ENCODE results near the gene DTWD2.
A peak's percentile ranks its signal among the peaks of the same experiment; 100 is the strongest.
"Not testable (repeated sequence)": the region's sequence is repeated elsewhere in the genome, so short reads cannot be mapped to it uniquely, and the experiment has no call there.

DTWD2 gene

DNA sequence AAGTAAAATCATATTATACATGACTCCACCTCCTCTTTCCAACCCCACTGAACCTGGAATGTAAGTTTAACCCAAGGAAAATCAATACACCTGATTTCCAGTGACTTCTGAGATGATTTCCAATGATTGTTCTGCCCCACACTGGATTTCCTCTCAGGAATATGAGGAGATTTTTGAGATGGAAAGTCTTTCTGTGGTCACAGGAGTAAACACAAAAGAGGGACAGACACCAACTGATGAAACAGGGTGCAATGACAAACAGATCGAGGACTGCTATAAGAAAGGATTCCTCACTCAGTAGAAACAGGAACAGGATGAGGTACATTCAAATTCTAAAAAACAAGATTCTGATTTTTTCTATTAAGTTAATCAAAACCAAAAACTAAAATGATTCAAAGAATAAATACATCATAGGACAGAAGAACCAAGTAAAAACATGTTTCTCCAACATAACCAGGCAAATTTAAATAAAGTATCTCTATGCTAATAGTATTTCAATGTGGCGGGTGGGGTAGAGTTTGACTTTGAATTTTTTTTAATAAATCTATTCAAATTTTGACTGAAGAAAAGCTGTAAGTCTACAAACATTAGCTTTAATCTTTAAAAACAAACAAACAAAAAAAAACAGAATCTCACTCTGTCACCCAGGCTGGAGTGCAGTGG lies 42.1 kb downstream of the DTWD2 start:
- no peak for DNase-seq

GRCh38 chr5:118937393-118938061 lies 50.8 kb downstream of the DTWD2 start:
- DNase-seq: no peak

DNA sequence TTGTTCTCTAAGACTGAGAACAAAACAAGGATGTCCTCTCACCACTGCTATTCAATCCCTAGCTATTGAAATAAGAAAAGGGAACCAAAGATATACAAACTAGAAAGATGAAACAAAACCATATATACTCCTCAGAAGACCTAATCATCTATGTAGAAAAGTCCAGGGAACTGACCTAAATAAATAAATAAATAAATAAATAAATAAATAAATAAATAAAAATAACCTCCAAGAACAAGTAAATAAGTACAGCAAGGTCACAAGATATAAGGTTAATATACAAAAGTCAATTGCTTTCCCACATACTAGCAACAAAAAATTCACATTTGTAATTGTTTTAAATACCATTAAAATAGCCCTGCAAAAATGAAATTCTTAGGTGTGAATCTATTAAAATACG lies 54.6 kb downstream of the DTWD2 start:
- DNase-seq: no peak

- no peak for DNase-seq
These were observed 56.8 kb downstream of the DTWD2 start for GRCh38 chr5:118931564-118931963.

DNA sequence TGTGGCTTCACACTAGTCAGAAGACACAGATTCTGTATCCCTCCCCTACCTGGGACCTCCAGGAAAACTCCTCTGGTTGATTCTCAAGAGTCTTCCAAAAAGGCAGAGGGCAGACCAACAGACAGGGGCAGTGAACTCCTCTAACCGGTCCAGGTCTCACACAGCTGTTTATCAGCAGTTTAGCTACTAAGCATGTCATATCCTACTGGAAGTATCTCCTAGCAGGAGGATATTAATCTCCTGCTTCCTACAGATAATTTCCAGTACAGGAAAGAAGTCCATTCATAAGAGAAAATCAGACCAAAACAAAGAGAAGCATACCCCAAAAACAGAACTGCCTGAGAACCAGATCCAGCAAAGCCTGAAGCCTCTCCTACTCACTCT lies 64.3 kb downstream of the DTWD2 start:
- DNase-seq: no peak

- no peak for DNase-seq
These were observed 64.9 kb downstream of the DTWD2 start for GRCh38 chr5:118923295-118924005.

DNA sequence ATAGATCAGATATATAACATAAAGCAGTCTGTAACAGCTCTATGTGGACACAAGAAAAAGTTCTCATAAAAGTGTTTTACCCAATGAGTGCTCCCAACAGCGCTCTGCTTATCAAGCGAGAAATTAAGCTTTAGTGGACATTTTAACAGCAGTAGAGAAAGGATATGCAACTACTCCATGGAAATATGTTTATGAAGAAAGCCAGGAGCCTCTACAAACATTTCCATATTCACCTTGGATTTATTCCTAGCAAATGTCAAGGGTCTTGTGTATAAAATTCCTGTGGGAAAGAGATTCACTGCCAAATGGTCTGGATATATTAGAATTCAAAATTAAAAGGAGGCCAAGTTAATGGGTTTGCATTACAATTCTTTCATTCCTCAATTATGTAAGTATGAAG lies 66.5 kb downstream of the DTWD2 start:
- no peak for DNase-seq

GRCh38 chr5:118919016-118919415 lies 69.3 kb downstream of the DTWD2 start:
- DNase-seq: no peak

DNA sequence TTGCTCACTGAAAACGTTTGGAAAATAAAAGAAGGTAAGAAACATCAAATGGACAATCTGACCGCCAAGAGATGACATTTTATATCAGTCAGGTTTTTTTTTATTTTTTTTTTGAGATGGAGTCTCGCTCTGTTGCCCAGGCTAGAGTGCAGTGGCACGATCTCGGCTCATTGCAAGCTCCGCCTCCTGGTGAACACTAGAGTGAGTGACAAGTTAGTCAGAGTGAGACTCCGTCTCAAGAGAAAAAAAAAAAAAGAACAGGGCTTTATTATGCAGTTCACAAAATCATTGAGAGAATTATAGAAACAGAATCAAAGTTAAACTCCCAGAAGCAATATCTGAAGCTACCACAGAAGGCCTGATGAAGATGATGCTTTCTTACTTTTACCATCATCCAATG lies 70.1 kb downstream of the DTWD2 start:
- DNase-seq: no peak

- not testable (repeated sequence) for DNase-seq
These were observed 80.8 kb downstream of the DTWD2 start for GRCh38 chr5:118907536-118907935.

GRCh38 chr5:118906947-118907346 lies 81.4 kb downstream of the DTWD2 start:
- no peak for DNase-seq

DNA sequence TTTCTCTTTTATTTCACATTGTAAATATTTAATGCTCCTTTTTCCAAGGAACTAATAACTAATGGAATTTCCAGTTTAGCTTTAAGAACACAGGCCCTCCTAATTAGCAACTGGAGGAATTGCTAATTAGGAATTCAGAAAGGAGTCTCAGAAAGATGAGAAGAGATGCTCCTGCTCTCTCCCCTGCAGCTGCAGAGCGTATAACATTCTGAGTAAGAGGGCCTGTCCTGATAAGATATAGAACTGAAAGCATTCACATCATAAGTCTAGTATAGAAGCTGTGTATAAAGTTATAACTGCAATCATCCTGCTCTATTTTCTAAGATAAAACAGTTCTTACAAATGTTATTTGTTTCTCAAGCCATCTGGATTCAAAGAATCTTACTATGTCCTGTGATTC lies 83.2 kb downstream of the DTWD2 start:
- no peak for DNase-seq

GRCh38 chr5:118902656-118903438 lies 85.5 kb downstream of the DTWD2 start:
- DNase-seq: peak in 1 of 2 experiments; percentile 81

DNA sequence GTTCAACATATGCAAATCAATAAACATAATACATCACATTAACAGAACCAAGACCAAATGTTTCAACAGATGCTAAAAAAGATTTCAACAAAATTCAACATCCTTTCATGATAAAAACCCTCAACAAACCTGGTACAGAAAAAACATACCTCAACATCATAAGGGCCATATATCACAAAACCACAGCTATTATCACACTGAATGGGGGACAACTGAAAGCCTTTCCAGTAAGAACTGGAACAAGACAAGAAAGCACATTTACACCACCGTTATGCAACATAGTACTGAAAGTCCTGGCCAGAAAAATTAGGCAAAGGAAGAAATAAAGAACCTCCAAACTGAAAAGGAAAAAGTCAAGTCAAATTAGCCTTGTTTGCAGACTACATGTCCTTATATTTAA lies 93.6 kb downstream of the DTWD2 start:
- DNase-seq: no peak

- DNase-seq: peak; percentile 63 to 89
These were observed 97.1 kb downstream of the DTWD2 start for GRCh38 chr5:118891252-118891651.

DNA sequence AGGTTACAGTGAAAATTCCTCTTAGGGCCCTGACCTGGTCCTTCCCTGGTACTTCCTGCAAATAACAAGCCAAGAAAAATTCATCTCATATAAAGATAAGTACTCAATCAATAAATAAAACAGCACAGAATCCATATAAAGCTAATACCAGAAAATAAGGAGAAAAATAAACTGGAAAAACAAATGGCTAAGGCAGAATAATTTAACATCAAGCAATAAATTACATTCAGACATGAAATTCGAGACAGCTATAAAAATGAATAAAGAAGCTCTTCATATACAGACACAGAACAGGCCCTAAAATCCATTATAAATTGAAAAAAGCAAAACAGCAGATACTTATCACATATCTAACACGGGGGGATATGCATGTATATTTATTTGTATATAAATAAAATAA lies 99.2 kb downstream of the DTWD2 start:
- DNase-seq: no peak

- no peak for DNase-seq
These were observed 99.8 kb downstream of the DTWD2 start for GRCh38 chr5:118888556-118888955.

GRCh38 chr5:118883362-118883761 lies 105.0 kb downstream of the DTWD2 start:
- DNase-seq: no peak

GRCh38 chr5:118882666-118883065 lies 105.7 kb downstream of the DTWD2 start:
- no peak for DNase-seq

GRCh38 chr5:118876852-118877251 lies 111.5 kb downstream of the DTWD2 start:
- not testable (repeated sequence) for DNase-seq

GRCh38 chr5:118875131-118875530 lies 113.2 kb downstream of the DTWD2 start:
- no peak for DNase-seq

- no peak for DNase-seq
These were observed 114.9 kb downstream of the DTWD2 start for GRCh38 chr5:118873417-118873816.

DNA sequence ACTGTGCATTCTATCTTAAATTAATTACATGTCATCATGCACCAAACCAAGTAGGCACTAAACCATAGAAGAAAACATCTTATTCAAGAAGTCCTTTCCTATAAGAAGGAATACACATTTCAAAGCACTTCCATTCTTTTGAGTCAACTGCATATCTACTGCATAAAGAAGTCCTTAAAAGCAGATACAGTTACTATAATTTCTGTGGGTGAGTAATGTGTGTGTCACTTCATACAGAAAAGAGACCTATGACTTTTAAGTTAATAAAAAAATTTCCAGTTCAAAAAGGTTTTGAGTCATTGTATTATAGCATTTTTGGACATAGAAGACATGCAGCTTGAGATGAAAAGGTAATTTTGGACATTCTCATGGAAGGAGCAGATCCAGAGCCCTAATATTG lies 125.0 kb downstream of the DTWD2 start:
- DNase-seq: no peak

Data from NCI-H524 (cell line).